SJCRH30 (cell line): ENCODE data around the gene FARS2. TPM values are rescaled to one million over a fixed set of nuclear protein-coding genes. Genes with fewer than 3 reads are reported as not detected.
A peak's percentile ranks its signal among the peaks of the same experiment; 100 is the strongest.
"Not testable (repeated sequence)": the region's sequence is repeated elsewhere in the genome, so short reads cannot be mapped to it uniquely, and the experiment has no call there.

Source experiments
- DNase-seq, 2 experiments: peaks; one replicate each; pipeline ENCODE4 v3.0.0-alpha.2; 2015 to 2020
- H3K27ac ChIP-seq: fragments of 250-450 bp; sonication (Bioruptor Pico); 2 replicates; pipeline ENCODE4 v1.5.1; 2020; ENCODE audit warnings: mild to moderate bottlenecking, moderate library complexity
- H3K27me3 ChIP-seq: fragments of 250-450 bp; sonication (Bioruptor Pico); 2 replicates; pipeline ENCODE4 v1.5.1; 2020; ENCODE audit warnings: mild to moderate bottlenecking, moderate library complexity
- H3K36me3 ChIP-seq: fragments of 250-450 bp; sonication (Bioruptor Pico); 2 replicates; pipeline ENCODE4 v1.5.1; 2020; ENCODE audit warnings: mild to moderate bottlenecking, moderate library complexity
- H3K4me1 ChIP-seq: fragments of 250-450 bp; sonication (Bioruptor Pico); 2 replicates; pipeline ENCODE4 v1.5.1; 2020; ENCODE audit warnings: mild to moderate bottlenecking, moderate library complexity
- H3K4me3 ChIP-seq: fragments of 250-450 bp; sonication (Bioruptor Pico); 2 replicates; pipeline ENCODE4 v1.5.1; 2020; ENCODE audit warnings: mild to moderate bottlenecking, moderate library complexity
- H3K9me3 ChIP-seq: fragments of 250-450 bp; sonication (Bioruptor Pico); replicated peaks from 2 replicates; pipeline ENCODE4 v1.5.1; 2020; ENCODE audit warnings: mild to moderate bottlenecking, moderate library complexity
- total RNA-seq: library from RNA; depleted of rRNA; stranded (reverse); fragments of >200 nt; shearing (Covaris generic); gene quantifications from 2 replicates; pipeline ENCODE4 v1.2.3, GENCODE V29; 2014

Gene FARS2
- total RNA-seq, 1 experiment from 2014 or later, result 10.5 TPM

DNA sequence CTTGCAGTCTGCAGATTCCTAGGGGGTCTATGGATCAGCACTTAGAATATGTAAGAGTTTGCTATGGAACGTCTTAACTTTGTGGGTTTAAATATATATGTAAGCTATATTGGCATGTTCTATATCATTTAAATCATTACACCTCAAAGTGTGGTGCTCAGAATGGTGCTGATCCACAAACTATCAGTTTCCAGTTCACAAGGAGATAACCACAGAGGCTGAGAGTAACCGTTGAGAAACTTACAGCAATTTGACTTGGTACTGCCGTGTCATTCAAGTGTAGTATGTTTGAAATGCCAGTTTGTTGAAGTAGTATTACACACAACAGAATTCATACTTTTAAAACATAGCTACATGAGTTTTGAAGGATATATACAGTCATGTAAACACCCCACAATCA lies 279.7 kb downstream of the FARS2 start:
- no peak overlapping the region for H3K27ac ChIP-seq

DNA sequence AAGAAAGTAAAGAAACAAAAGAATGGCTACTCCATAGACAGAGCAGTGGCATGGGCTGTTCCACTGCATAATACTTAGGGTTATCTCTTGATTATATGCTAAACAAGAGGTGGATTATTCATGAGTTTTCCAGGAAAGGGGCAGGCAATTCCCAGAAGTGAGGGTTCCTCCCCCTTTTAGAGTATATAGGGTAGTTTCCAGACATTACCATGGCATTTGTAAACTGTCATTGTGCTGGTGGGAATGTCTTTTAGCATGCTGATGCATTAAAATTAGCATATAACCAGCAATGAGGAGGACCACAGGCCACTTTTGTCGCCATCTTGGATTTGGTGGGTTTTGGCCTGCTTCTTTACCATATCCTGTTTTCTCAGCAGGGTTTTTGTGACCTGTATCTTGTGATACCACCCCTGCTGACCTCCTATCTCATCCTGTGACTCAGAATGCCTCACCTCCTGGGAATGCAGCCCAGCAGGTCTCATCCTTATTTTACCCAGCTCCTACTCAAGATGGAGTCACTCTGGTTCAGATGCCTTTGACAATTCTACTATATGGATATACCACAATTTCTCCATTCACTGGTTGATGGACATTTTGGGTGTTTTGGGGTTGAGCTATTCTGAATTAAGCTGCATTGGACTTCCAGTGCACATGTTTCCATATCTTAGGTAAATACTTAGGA lies 280.6 kb downstream of the FARS2 start:
- Histone ChIP-seq H3K36me3 (no peaks in the 10 kb centered on the region), H3K9me3 (no peaks in the 10 kb centered on the region), H3K27me3 (no peaks in the 10 kb centered on the region), H3K27ac (no peak overlapping the region), H3K4me3 (no peak overlapping the region), H3K4me1 (no peaks in the 10 kb centered on the region)
- no peak for DNase-seq

More for the DNA sequence above, 279.7 kb downstream of the FARS2 start:
- Histone ChIP-seq H3K36me3 (no peaks in the 10 kb centered on the region), H3K9me3 (no peaks in the 10 kb centered on the region), H3K4me1 (no peaks in the 10 kb centered on the region), H3K27me3 (no peaks in the 10 kb centered on the region), H3K4me3 (no peak overlapping the region)
- DNase-seq, result no peak

- no peak overlapping the region for H3K27ac ChIP-seq
- H3K27me3 ChIP-seq, result no peaks in the 10 kb centered on the region
- no peaks in the 10 kb centered on the region for H3K4me1 ChIP-seq
- H3K4me3 ChIP-seq, result no peak overlapping the region
- H3K9me3 ChIP-seq, result no peaks in the 10 kb centered on the region
- DNase-seq, result no peak
- no peaks in the 10 kb centered on the region for H3K36me3 ChIP-seq
These were observed 286.2 kb downstream of the FARS2 start for GRCh38 chr6:5547556-5547955.

DNA sequence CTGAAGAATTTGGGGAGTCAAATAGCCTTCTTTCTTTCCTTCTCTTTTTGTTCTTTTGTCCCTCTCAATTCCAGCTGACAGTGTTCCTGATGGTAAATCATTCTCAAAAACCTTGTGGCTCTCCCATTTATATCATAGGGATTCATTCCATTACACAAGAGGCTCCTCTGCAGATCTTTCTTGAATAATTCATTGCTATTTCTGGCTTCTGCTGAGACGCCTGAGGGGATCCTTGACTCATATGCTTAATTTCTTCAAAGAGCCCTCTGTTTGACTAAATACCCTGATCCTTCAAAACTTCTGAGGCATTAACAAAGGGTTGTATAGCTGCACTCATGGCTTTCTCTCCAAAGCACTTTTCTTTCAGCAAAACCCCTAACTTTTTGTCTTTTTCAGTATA lies 289.3 kb downstream of the FARS2 start:
- H3K27me3 ChIP-seq, result no peaks in the 10 kb centered on the region
- DNase-seq, result no peak
- no peak overlapping the region for H3K4me3 ChIP-seq
- H3K9me3 ChIP-seq, result no peaks in the 10 kb centered on the region
- no peaks in the 10 kb centered on the region for H3K4me1 ChIP-seq
- no peaks in the 10 kb centered on the region for H3K36me3 ChIP-seq
- no peak overlapping the region for H3K27ac ChIP-seq

DNA sequence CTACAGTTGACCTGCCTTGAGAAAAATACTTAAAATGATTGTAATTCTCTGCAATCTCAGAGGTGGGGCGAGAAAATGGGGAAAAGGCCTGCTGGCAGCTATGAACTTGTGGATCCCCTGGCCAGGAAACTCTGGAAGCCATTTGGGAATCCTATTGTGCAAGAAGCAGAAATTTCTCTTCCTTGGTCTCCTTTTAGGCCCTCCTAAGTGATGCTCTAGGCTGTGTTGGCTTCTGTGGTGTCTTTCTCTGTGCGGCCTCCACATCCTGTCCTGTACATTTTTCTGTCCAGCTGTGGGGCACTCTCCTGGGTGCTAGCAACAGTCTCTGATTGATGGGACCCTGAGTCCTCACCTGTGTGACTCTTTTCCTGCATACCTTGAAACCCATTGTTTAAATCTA lies 290.9 kb downstream of the FARS2 start:
- Histone ChIP-seq H3K27ac (no peak overlapping the region), H3K36me3 (no peaks in the 10 kb centered on the region), H3K9me3 (no peaks in the 10 kb centered on the region), H3K4me1 (peaks cover 12% of the 10 kb centered on the region), H3K27me3 (no peaks in the 10 kb centered on the region), H3K4me3 (no peak overlapping the region)
- DNase-seq, result no peak

DNA sequence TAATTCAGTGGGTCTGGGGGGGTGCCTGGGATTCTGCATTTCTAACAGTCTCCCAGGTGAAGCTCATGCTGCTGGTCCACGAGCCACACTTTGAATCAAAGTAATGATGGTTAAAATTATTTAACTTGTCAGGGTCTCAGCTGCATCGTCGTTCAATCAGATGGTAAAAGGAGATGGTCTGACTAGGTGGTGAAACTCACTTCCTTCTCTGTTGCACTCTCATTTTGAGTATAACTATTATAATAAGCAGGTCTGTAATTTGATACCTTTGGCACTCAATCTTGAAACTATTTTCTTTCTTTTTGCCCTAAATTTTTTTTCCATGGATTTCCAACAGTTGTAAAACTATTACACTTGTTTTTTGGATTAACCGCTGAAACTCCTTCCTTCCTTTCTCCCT lies 292.5 kb downstream of the FARS2 start:
- Histone ChIP-seq H3K27ac (no peak overlapping the region), H3K36me3 (no peaks in the 10 kb centered on the region), H3K9me3 (no peaks in the 10 kb centered on the region), H3K4me1 (peaks cover 22% of the 10 kb centered on the region), H3K4me3 (no peak overlapping the region), H3K27me3 (no peaks in the 10 kb centered on the region)
- no peak for DNase-seq

DNA sequence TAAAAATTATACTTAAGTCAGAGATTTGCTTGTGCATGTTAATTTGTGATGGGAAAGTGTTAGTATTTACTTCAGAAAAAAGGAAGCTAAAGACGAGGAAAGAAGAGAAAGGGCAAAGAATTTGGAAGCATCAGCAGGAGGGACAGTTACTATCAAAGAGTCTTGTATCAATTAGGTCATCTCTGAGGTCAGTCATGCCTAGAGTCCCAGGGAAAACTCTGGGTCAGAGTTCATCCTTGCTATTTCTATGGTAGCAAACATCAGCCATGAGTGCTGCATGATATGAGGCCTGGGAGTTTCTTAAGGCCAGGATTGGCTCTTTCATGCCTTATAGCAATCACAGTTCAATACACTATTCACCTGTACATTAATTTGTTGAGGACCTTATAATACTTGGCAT lies 292.9 kb downstream of the FARS2 start:
- no peak overlapping the region for H3K4me3 ChIP-seq
- no peaks in the 10 kb centered on the region for H3K27me3 ChIP-seq
- H3K4me1 ChIP-seq, result peaks cover 27% of the 10 kb centered on the region
- no peak for DNase-seq
- no peaks in the 10 kb centered on the region for H3K36me3 ChIP-seq
- no peak overlapping the region for H3K27ac ChIP-seq
- no peaks in the 10 kb centered on the region for H3K9me3 ChIP-seq

- Histone ChIP-seq H3K27ac (peak overlapping the region; percentile 29; the same call in 1 of the 2 replicates), H3K4me1 (peaks cover 38% of the 10 kb centered on the region), H3K27me3 (no peaks in the 10 kb centered on the region), H3K36me3 (no peaks in the 10 kb centered on the region), H3K4me3 (no peak overlapping the region), H3K9me3 (no peaks in the 10 kb centered on the region)
- peak; percentile 19 to 67 for DNase-seq
These were observed 294.7 kb downstream of the FARS2 start for GRCh38 chr6:5556011-5556410.

DNA sequence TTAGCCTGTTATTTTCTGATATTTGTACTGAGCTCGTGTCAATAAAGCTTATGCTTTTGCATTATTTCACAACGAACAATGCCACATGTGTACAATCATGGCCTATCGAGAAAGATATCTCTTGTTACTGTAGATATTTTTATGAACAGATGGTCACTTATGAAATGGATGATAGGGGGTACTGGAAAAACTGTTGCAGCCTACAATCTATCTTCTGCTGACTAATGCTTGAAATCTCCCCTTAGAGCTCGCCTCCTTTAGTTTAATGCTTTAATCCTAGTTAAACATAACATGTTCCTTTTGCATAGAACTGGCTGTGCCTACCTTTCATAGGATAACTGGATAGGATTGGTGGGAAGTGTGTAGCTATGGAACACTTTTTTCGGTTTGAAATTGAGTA lies 296.2 kb downstream of the FARS2 start:
- peak in 1 of 2 experiments; percentile 25 for DNase-seq
- Histone ChIP-seq H3K9me3 (no peaks in the 10 kb centered on the region), H3K36me3 (no peaks in the 10 kb centered on the region), H3K27me3 (no peaks in the 10 kb centered on the region), H3K4me3 (no peak overlapping the region), H3K4me1 (peaks cover 41% of the 10 kb centered on the region), H3K27ac (peak overlapping the region; percentile 11; the same call in 1 of the 2 replicates)

GRCh38 chr6:5559651-5560050 lies 298.3 kb downstream of the FARS2 start:
- H3K4me3 ChIP-seq, result no peak overlapping the region
- peaks cover 41% of the 10 kb centered on the region for H3K4me1 ChIP-seq
- H3K36me3 ChIP-seq, result no peaks in the 10 kb centered on the region
- H3K27me3 ChIP-seq, result no peaks in the 10 kb centered on the region
- peak; percentile 71 to 84 for DNase-seq
- peak overlapping the region; percentile 90 for H3K27ac ChIP-seq
- H3K9me3 ChIP-seq, result 0 out of 2 replicates have a peak, but pooled peaks cover 2% of the 10 kb centered on the region

DNA sequence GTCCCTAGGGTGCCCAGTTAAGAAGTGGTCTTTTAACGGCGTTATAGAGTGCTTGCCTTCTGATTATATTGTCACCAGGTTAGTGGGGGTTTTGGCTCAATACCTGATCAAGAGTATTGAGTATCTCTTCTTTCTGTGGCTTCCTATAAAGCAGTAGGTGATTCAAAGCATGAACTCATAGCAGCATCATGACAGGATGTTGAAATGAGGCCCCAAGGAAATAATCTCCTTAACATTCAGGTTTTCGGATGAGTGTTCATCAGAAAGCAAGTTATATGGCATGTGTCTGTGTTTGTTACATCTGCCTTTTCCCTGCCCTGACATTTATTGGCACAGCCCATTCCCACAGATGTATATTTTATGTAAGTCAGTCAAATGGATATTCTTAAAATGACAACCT lies 301.0 kb downstream of the FARS2 start:
- no peak overlapping the region for H3K27ac ChIP-seq
- H3K4me3 ChIP-seq, result no peak overlapping the region
- H3K36me3 ChIP-seq, result no peaks in the 10 kb centered on the region
- H3K9me3 ChIP-seq, result 0 out of 2 replicates have a peak, but pooled peaks cover 2% of the 10 kb centered on the region
- DNase-seq, result no peak
- H3K27me3 ChIP-seq, result no peaks in the 10 kb centered on the region
- H3K4me1 ChIP-seq, result peaks cover 36% of the 10 kb centered on the region

GRCh38 chr6:5563086-5563485 lies 301.8 kb downstream of the FARS2 start:
- 0 out of 2 replicates have a peak, but pooled peaks cover 2% of the 10 kb centered on the region for H3K9me3 ChIP-seq
- no peak for DNase-seq
- no peak overlapping the region for H3K4me3 ChIP-seq
- no peak overlapping the region for H3K27ac ChIP-seq
- no peaks in the 10 kb centered on the region for H3K36me3 ChIP-seq
- H3K4me1 ChIP-seq, result peaks cover 29% of the 10 kb centered on the region
- H3K27me3 ChIP-seq, result no peaks in the 10 kb centered on the region

DNA sequence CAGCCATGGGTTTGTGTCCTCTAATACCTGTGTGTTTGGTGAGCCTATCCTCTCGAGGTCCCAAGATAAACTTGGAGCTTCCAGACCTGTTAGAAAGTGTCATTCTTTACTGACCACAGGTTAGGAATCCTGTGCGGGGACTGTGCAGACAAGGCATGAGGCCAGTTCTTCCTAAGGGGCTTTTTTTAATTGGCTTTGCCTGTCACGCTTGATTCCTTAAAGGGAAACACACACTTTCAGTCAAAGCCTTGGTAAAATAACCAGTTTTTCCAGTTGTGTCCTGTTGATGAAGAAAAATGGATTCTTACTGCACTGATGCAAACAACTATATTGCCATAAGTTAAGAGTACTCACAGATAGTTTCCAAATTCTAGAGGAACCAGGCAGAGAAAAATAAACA lies 303.4 kb downstream of the FARS2 start:
- H3K4me1 ChIP-seq, result peaks cover 18% of the 10 kb centered on the region
- not testable (repeated sequence) for H3K27me3 ChIP-seq, H3K4me3 ChIP-seq, H3K36me3 ChIP-seq, H3K9me3 ChIP-seq
- peak overlapping the region; percentile 48 for H3K27ac ChIP-seq
- DNase-seq, result peak; percentile 45 to 66

DNA sequence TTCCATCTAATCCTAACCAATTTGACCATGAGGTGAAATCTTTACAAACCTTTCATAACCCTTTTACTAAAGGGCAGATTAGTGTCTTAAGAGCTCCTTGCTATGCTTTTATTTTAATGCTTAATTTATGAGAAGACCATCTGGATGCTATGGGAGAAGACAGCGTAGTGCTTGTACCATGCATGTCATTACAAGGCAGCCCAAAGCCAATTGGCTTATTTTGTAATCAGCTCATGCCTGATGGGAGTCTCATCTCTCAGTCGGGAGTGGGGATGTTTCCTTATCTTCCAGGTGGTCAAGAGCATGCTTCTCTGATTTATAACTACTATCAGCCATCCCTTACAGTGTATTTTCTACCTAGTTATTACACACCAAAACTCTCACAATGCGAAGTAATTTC lies 304.7 kb downstream of the FARS2 start:
- H3K27ac ChIP-seq, result no peak overlapping the region
- H3K4me3 ChIP-seq, result no peak overlapping the region
- H3K36me3 ChIP-seq, result no peaks in the 10 kb centered on the region
- H3K27me3 ChIP-seq, result no peaks in the 10 kb centered on the region
- DNase-seq, result no peak
- H3K9me3 ChIP-seq, result 0 out of 2 replicates have a peak, but pooled peaks cover 2% of the 10 kb centered on the region
- H3K4me1 ChIP-seq, result peaks cover 19% of the 10 kb centered on the region

- no peaks in the 10 kb centered on the region for H3K27me3 ChIP-seq
- no peak for DNase-seq
- no peaks in the 10 kb centered on the region for H3K36me3 ChIP-seq
- peaks cover 16% of the 10 kb centered on the region for H3K4me1 ChIP-seq
- H3K9me3 ChIP-seq, result 0 out of 2 replicates have a peak, but pooled peaks cover 2% of the 10 kb centered on the region
- no peak overlapping the region for H3K27ac ChIP-seq
- H3K4me3 ChIP-seq, result no peak overlapping the region
These were observed 305.4 kb downstream of the FARS2 start for GRCh38 chr6:5566718-5567117.

DNA sequence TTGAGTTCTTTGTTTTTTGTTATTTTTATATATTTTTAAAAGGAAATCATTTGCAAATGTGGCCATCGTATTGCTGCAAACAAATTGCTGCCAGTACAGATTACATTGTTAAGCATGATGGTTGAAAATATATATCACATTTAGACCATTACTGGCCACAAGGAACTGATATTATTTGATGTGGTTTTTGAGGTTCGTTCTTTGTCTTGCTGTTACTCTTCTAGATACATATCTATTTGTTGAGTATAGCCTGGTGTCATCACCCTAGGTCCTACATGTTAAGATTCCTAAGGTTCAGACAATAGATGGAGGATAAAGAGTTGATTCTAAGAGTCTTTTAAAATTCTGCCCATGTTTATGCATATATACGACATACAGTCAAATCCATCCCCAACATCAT lies 306.0 kb downstream of the FARS2 start:
- Histone ChIP-seq H3K4me1 (peaks cover 16% of the 10 kb centered on the region), H3K27ac (no peak overlapping the region), H3K27me3 (no peaks in the 10 kb centered on the region), H3K36me3 (no peaks in the 10 kb centered on the region), H3K4me3 (no peak overlapping the region), H3K9me3 (0 out of 2 replicates have a peak, but pooled peaks cover 2% of the 10 kb centered on the region)
- no peak for DNase-seq
